ENCODE results near the gene DIAPH3. TPM values are rescaled to one million over a fixed set of nuclear protein-coding genes. Genes with fewer than 3 reads are reported as not detected.

DIAPH3 gene
- total and polyA plus RNA-seq, 7 donors = 0.16 to 3.8 (median 1.1) TPM; not detected in 1

GRCh38 chr13:59659981-59660380 is 503.7 kb downstream of the DIAPH3 start:
- H3K27ac ChIP-seq = no peak overlapping the region
- no peaks in the 10 kb centered on the region for H3K4me1 ChIP-seq
- H3K9me3 ChIP-seq = no peaks in the 10 kb centered on the region
- no peak overlapping the region for H3K4me3 ChIP-seq
- intact Hi-C loops (cut with DNase I) = no loop called here
- H3K36me3 ChIP-seq = no peaks in the 10 kb centered on the region
- no peaks in the 10 kb centered on the region for H3K27me3 ChIP-seq
- WGBS, 2 donors = 89 to 90% methylated on average over 5 of the region's 5 CpGs
- TF ChIP-seq CTCF (IDR thresholded peaks at IDR 0.05) = no peak
- DNase-seq = no peak

GRCh38 chr13:59658738-59659330 is 504.9 kb downstream of the DIAPH3 start:
- Histone ChIP-seq H3K27ac (no peak overlapping the region), H3K9me3 (no peaks in the 10 kb centered on the region), H3K4me3 (no peak overlapping the region), H3K4me1 (no peaks in the 10 kb centered on the region), H3K36me3 (no peaks in the 10 kb centered on the region), H3K27me3 (no peaks in the 10 kb centered on the region)
- no peak for DNase-seq
- TF ChIP-seq POLR2A (IDR thresholded peaks at IDR 0.05) (no peak), POLR2AphosphoS5 (IDR thresholded peaks at IDR 0.05) (no peak), EP300 (IDR thresholded peaks at IDR 0.05) (no peak), CTCF (IDR thresholded peaks at IDR 0.05) (no peak)
- intact Hi-C loops (cut with DNase I) = no loop called here
- 78 to 87% methylated on average over 6 of the region's 6 CpGs for WGBS, 2 donors

DNA sequence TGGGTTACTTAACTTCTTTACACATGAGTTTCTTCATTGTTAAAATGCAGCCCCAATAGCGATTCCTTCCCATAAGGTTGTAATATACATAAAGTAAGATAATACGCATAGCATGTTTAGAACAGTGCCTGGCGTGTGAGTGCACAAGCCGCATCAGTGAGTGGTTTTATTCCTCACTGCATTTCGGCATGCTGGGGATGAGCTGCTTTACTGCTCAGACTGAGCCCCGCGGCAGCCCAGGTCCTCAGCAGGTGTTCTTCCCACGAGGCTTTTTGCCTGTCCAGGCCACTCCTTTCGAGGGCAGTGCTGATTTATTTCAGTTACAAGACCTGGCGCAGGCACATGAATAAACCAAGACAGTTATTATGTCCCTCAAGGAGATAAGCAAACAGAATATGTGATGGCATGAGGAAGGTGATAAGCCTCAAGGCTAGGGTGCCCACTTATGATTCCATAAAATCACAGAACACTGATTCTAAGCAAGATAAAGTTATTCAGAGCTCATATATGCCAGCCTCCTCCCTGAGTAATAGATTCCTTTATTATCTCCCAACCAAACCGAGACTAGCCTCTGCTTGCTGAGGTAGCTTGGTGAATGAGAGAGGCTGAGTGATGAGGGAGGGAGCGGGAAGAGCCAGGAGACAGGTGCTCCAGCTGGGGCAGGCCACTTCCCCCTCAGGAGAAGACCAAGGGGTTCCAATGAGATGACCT is 505.5 kb downstream of the DIAPH3 start:
- H3K4me3 ChIP-seq = no peak overlapping the region
- H3K27me3 ChIP-seq = no peaks in the 10 kb centered on the region
- H3K4me1 ChIP-seq = no peaks in the 10 kb centered on the region
- H3K36me3 ChIP-seq = no peaks in the 10 kb centered on the region
- intact Hi-C loops (cut with DNase I) = no loop called here
- whole genome bisulfite sequencing, 2 donors = 25 to 71% methylated on average over 12 of the region's 12 CpGs
- no peak for TF ChIP-seq CTCF (IDR thresholded peaks at IDR 0.05)
- no peak for TF ChIP-seq POLR2AphosphoS5 (IDR thresholded peaks at IDR 0.05)
- no peak for TF ChIP-seq POLR2A (IDR thresholded peaks at IDR 0.05)
- no peak for TF ChIP-seq EP300 (IDR thresholded peaks at IDR 0.05)
- no peak for DNase-seq
- no peaks in the 10 kb centered on the region for H3K9me3 ChIP-seq
- H3K27ac ChIP-seq = no peak overlapping the region

DNA sequence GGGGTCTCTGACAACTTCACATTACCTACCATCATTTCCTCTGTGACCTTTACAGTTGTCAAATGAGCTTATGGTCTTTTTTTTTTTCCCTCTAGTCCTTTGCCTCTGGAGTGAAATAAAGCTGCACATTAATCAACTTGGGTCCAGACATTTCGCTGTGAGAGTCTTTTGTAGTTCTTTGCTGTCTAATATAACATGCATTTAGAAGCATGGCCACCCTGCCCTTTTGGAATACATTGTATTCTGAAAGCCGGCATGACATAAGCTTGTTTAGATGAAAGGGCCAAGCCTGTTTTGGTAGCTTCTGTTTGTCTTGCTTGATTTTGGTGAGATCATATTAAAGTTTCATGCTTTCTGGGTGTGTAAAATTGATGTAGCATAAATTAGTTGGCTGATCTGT is 509.8 kb downstream of the DIAPH3 start:
- H3K9me3 ChIP-seq = no peaks in the 10 kb centered on the region
- H3K36me3 ChIP-seq = no peaks in the 10 kb centered on the region
- intact Hi-C loops (cut with DNase I) = no loop called here
- no peaks in the 10 kb centered on the region for H3K4me1 ChIP-seq
- no peak overlapping the region for H3K4me3 ChIP-seq
- no peak for DNase-seq
- TF ChIP-seq POLR2AphosphoS5 (IDR thresholded peaks at IDR 0.05) = no peak
- no peak for TF ChIP-seq CTCF (IDR thresholded peaks at IDR 0.05)
- TF ChIP-seq POLR2A (IDR thresholded peaks at IDR 0.05) = no peak
- TF ChIP-seq EP300 (IDR thresholded peaks at IDR 0.05) = no peak
- no peak overlapping the region for H3K27ac ChIP-seq
- WGBS, 2 donors = 85 to 91% methylated on average over 2 of the region's 2 CpGs
- no peaks in the 10 kb centered on the region for H3K27me3 ChIP-seq

DNA sequence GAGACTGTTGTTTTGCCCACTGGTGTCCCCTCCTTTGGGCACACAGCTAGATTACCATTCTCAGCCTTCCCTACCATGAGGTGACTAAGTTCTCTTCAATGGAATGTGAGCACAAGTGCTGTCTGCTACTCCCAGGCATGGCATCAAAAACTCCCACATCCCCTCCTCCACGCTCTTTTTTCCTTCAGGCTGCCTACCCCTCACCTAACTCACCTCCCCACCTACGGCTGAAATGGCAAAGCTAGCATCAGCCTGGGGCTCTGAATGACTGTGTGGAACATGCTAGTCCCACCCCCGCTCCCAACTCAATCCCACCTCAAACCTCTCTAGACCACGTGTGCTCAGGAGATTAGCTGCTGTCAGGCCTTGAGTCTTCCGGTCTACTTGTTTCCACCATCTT is 512.2 kb downstream of the DIAPH3 start:
- Histone ChIP-seq H3K9me3 (no peaks in the 10 kb centered on the region), H3K4me3 (no peak overlapping the region), H3K36me3 (no peaks in the 10 kb centered on the region), H3K4me1 (no peaks in the 10 kb centered on the region), H3K27me3 (no peaks in the 10 kb centered on the region), H3K27ac (no peak overlapping the region)
- TF ChIP-seq POLR2A (IDR thresholded peaks at IDR 0.05) (no peak), POLR2AphosphoS5 (IDR thresholded peaks at IDR 0.05) (no peak), EP300 (IDR thresholded peaks at IDR 0.05) (no peak), CTCF (IDR thresholded peaks at IDR 0.05) (no peak)
- DNase-seq = no peak
- intact Hi-C loops (cut with DNase I) = no loop called here
- 90 to 92% methylated on average over 5 of the region's 5 CpGs for WGBS, 2 donors

Data from sigmoid colon (tissue), 7 donors.